ENCODE measurements around the gene NHERF2.

The NHERF2 gene

DNA sequence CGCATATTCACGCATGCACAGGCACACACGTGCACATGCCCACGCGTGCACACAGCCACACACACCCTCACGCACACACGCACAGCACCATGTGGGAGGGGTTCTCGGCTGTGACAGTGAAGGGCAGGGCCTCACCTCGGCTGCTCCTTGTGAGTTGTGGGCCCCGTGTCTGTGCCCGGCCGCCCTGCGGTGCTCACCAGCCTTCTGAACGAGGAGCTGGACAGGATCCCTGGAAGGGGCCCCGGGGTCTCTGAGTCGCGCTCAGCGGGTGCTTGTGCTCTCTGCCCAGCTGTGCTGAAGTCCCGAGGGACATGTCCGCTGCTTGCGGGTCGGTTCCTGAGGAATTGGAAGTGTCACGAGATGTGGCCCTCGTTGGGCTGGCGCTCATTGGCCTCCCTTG lies 37.2 kb downstream of the NHERF2 start:
- DNase-seq = no peak

DNA sequence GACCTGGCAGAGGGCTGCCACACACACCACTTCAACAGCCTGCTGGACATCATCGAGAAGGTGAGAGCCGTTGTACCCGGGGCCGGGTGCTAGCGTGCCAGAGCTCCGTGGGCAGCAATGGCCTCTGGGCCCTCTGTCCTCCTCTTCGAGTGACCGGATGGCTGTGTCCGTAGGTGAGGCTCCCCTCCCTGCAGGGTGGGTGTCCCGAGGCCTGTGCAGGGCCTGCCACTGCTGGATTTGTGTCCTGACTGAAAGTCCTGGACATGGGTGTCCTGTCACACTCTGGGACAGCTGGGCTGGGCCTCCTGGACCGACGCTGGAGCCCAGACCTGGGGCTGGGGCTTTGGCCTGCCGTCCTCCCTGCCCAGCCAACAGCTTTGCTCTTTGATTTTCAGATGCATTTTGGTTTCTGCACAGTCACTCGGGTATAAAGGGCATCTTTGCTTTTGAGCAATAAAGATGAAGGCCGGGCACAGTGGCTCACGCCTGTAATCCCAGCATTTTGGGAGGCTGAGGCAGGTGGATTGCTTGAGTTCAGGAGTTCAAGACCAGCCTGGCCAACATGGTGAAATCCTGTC lies 37.8 kb downstream of the NHERF2 start:
- DNase-seq = no peak

DNA sequence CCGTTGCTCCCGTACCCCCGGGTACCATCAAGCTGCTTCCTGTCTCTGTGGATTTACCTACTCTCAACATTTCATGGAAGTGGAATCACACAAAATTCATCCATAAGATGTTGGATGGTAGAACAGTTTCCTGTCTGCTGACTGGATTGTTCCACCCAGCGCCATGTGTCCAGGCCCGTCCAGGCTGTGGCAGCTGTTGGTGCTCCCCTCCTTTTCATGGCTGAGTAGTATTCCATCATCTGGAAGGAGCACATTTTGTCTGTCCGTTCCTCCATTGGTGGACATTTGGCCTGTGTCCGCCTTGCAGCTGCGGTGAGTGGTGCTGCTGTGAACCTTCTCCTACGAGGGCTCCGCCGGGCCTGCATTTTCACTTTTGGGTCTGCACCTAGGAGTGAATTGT lies 39.4 kb downstream of the NHERF2 start:
- no peak for DNase-seq

DNA sequence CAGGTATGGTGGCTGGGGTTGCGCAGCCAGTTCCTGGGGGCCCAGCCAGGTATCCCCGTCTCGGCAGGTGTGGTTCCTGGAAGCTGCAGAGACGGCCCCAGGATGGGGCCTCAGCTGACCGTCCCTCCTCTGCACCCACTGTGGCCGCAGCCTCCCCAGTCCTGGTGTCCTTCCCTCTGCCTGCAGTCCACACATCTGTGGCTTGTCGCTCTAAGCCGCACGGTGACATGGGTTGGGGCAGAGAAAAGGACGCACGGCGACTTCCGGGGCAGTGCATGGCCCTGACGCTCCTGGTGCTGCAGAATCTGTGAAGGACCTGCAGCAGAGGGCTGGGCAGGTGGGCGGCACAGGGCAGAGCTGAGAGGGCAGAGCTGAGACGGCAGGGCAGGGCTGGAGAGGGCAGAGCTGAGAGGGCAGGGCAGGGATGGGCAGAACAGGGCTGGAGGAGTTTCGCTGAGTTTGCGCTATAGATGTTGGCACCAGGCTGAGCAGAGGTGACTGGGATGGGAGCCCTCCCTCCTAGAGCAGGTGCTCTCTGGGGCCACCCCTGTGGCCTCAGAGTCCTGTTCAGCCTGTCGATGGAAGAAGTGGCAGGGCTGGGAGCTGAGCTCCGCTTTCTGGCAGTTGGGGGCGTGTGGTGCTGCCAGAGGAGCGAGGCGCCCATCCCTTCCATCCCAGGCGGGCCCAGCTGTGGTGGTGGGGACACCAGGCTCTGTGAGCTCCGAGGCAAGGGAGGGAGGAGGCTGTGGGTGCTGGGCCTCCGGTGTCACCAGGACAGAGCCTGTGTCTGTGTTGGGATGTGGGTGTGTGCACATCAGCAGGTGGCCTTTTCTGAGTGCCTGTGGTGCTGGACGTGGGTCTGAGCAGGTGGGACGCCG lies 44.1 kb downstream of the NHERF2 start:
- DNase-seq = no peak

DNA sequence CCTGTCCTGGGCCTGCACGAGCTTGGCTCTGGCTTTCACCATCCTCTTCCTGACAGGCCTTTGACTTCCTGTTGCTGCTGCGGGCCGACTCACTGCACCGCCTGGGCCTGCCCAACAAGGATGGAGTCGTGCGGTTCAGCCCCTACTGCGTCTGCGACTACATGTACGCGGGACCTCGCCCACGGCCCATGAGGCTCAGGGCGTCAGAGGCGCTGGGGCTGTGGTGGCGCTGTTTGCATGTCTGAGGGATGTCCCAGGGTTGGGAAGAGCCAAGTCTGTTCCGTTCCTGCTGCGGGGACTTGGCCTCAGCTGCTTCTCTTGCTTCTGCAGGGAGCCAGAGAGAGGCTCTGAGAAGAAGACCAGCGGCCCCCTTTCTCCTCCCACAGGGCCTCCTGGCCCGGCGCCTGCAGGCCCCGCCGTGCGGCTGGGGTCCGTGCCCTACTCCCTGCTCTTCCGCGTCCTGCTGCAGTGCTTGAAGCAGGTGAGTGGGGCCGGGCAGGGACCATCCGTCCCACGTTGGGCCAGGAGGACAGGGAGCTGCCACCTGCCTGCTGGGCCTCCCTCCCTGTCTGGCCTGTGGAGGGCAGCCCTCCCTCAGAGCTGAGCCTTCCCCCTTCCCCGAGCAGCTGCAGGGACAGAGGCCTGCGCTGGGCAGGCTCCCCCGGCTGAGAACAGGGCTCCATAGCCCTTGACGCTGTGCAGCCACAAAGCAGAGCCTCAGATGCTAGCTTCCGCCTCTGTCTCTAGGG lies 44.9 kb downstream of the NHERF2 start:
- no peak for DNase-seq

DNA sequence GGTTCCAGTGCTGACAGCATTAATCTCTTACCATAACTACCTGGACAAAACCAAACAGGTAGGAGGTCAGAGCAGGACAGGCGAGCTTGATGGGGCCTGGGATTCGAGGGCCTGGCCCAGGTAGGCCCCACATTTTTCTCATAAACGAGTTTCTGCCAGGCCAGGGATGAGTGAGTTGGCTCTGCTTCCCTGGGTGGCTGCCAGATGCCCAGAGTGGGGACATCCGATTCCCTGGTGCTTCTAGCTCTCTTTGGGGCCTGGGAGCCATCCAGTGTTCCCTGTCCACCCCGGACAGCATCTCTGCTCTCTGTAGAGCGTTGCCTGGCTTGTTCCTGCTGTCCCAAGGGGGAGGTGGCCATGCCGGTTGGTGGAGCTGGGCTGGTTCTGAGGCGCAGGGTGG lies 46.2 kb downstream of the NHERF2 start:
- no peak for DNase-seq

DNA sequence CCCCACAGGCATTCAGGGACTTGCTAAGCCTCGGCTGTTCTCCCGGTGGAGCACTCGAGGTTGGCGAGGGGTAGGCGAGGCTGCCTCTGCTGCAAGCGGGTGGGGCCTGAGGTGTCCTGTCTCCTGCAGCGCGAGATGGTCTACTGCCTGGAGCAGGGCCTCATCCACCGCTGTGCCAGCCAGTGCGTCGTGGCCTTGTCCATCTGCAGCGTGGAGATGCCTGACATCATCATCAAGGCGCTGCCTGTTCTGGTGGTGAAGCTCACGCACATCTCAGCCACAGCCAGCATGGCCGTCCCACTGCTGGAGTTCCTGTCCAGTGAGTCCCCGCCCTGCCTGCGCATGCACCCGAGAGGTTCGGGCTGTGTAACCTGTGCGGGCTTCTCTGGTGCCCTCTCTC lies 47.4 kb downstream of the NHERF2 start:
- DNase-seq = no peak

DNA sequence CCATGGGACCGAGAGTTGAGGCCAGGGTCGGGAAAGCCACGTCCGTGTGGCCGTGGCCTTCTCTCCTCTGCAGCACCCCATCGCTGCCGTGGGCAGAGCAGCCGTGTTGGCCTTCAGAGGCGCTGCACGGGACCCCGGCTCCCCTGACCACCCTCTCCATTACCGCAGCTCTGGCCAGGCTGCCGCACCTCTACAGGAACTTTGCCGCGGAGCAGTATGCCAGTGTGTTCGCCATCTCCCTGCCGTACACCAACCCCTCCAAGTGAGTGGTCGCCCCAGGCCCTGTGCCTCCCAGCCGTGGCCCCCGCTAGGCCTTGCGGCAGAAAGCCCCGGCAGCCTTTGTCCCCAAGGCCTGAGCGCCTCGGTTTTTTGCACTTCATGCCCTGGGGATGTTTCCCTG lies 48.9 kb downstream of the NHERF2 start:
- DNase-seq = no peak

DNA sequence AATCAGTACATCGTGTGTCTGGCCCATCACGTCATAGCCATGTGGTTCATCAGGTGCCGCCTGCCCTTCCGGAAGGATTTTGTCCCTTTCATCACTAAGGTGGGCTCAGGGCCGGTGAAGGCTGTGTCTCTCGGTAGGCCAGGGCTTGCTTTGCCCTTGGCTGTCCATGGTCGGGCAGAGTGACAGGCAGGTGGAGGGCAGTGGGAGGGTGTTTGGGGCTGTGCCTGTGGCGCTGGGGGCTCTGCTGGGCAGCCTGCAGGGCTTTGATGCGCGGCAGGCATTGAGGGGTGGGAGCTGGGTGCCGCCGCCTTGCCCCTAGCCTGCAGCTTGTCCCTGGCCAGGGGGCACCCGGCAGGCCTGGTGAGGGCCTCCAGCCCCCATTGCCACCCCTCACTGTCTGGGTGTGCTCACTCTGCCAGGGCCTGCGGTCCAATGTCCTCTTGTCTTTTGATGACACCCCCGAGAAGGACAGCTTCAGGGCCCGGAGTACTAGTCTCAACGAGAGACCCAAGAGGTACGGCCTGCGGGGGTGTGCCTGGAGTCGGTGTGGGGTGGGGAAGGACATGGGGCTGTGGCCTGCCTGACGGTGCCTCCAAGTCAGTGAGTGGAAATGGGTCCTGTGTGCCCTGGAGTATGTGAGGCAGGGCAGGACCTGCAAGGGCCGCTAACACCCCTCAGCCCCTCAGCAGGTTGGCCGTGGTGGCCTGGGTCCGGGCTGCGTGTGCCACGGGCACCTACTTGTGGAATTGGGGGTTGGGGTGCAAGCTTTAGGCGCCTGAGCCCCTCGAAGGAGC lies 49.6 kb downstream of the NHERF2 start:
- DNase-seq = no peak

DNA sequence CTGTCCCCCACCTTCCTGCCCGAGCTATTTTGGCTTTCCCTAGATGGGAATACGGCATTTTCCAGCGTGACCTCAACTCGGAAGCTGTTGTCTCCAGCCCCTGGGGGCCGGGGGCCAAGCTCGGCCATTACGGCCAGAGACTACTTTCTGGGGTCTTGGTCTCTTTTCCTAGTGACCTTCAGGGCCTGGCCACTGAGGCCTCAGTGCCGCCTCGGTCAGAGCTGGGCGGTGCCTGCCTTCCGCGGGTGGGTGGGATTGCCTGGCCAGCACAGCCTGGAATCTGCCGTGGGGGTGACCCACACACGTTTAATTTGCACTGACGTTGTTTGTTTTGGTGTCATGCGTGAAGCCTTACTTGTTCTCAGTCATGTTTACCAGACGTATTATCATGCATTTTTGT lies 50.3 kb downstream of the NHERF2 start:
- DNase-seq = no peak

DNA sequence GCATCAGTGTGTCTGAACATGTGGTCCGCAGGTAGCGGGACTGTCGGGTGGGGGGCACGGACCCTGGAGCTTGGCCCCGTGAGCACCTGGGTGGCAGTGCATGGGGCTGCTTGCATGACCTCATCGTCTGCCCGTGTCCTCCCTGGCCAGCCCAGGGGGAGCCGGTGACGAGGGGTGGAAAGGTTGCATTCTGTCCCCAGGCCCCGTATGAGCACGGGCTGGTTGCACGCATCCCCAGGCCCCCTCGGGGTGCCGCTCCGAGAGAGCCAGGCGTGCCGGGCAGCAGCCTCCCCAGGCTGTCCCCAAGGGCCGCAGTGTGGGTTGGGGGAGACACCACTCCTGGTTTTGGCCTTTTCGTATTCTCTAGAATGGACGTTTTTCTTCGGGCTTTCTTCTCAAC lies 51.0 kb downstream of the NHERF2 start:
- no peak for DNase-seq

DNA sequence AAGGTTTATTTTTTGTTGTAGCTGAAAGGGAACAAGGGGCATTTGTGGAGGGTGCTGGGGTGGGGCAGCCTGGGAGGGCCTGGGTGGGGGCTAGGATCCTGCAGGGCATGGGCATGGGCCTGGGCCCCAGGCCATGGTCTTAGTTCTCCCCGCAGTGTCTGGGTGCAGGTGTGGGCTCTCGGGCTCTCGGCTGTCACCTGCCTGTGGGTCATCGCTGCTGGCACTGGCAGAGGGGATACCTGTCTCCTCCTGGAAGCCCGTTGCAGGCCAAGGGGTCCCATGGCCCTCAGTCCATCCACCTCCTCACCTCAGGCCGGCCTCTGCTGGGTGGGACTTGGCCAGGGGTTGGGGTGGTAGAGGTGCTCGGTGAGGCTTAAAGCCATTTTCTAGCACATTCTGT lies 51.4 kb downstream of the NHERF2 start:
- no peak for DNase-seq

DNA sequence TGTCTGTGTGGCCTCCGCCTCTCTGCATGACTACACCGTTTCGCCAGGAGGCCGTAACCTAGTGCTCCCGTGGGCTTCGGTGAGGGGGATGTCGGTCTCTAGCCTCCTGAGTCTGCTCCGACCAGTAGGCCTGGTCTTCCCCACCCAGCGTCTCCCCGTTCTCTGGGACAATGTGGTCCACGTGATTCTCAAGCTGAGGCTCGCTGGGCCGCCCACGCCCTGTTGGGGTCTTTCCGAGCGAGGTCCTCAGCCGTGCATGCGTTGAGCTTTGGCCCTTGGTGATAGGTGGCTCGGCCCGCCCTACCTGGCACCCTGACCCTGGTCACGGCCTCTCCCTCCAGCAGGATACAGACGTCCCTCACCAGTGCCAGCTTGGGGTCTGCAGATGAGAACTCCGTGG lies 52.0 kb downstream of the NHERF2 start:
- DNase-seq = no peak

DNA sequence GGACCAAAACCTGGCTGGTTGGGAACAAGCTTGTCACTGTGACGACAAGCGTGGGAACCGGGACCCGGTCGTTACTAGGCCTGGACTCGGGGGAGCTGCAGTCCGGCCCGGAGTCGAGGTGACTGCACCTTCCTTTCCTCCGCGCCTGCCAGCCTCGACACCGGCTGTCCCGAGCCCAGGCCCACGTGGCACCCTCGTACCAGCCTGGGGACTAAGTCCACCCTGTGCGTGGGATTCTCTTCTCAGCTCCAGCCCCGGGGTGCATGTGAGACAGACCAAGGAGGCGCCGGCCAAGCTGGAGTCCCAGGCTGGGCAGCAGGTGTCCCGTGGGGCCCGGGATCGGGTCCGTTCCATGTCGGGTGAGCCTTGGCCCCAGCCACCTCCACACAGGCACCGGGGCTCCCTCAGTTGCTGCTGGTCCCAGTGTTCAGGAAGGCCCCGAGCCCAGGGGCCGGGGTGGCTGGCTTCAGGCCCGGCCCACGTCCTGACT lies 52.7 kb downstream of the NHERF2 start:
- DNase-seq = no peak

DNA sequence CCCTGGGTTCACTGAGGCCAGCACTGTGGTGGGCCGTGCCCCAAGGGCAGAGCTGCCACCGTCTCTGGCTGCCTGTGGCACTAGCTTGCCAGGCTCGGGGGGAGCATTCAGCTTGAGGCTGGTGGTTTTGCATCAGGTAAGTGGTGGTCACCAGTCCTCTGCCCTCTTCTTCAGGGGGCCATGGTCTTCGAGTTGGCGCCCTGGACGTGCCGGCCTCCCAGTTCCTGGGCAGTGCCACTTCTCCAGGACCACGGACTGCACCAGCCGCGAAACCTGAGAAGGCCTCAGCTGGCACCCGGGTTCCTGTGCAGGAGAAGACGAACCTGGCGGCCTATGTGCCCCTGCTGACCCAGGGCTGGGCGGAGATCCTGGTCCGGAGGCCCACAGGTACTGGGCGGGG lies 53.3 kb downstream of the NHERF2 start:
- DNase-seq = no peak

DNA sequence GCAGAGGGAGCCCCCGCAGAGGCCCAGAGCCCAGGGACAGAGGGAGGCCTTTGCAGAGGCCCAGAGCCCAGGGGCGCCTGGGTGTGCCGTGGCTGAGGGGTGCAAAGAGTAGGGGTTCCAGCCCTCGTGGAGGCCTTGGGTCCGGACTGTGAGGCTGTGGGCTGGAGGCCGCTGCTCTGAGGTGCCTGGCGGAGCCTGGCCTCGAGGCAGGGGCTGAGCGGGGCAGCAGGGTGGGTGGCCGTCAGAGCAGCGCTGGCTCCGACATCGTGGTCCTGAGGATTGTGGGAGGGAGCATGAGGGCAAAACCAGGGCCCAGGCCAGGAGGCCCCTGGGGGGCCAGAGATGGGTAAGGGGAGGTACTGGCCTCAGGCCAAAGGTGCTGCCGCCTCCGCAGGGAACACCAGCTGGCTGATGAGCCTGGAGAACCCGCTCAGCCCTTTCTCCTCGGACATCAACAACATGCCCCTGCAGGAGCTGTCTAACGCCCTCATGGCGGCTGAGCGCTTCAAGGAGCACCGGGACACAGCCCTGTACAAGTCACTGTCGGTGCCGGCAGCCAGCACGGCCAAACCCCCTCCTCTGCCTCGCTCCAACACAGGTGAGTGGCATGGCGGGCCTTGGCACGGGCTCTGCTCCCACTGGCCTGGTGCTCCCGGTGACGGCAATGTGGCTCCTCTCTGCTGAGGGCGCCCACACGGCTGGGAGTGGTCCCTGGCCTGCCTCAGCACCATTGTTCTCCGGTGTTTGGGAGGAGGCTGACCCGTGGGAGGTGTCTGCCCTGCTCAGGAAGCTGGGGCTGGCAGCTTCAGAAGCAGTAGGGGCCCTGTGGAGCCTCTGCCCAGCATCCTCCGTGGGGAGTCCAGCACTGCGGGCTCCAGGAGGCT lies 54.7 kb downstream of the NHERF2 start:
- DNase-seq = no peak

DNA sequence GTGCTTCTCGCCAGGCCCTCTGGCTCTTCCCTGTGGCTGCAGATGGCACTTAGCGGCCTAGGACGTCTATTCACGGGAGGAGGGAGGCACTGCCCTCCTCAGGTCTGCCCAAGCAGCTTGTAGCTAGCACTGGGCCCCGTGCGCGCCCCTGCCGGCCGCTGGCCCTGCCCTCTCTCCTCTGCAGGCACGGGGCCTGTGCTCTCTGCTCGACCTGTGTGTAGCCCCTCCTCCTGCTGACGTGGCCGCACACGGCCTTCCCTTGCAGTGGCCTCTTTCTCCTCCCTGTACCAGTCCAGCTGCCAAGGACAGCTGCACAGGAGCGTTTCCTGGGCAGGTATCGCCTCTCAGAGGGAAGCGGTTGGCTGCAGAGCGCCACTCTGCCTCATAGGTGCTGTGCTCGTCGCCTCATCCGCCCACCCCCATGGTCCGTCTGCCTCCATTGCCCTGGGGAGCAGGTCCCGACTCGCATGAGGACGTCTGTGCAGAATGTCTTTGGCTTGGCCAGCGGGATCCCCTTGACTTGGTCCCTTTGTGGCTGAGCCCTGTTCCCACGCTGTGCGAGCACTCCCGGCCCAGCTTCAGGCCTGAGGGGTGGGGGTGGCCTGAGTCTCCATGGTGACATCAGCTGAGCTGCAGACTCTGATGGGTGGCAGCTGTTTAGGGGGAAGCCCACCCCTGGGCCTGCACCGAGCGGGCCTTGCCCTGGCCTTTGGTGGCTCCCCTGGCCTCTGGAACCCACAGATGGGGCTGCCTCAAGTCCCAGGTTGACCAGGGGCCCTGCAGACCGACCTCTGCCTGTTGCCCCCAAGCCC lies 55.7 kb downstream of the NHERF2 start:
- no peak for DNase-seq

DNA sequence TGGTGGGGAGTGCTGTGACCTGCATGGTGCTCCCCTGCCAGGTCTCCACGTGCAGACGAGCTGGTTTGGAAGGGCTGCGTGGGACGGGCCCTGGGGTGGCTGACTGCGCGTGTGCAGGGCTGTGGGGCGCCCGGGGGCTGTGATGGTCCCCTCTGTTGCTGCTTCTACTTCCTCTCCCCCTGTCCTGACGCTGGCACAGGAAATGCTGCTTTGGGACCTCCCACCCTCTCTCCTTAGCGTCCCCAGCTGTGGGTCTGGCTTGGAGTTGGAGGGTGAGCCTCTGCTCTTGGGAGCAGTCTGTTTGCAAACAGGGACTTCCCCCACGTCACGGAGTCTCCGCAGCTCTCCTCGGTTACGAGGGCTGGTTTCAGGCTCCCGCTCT lies 56.3 kb downstream of the NHERF2 start:
- no peak for DNase-seq

DNA sequence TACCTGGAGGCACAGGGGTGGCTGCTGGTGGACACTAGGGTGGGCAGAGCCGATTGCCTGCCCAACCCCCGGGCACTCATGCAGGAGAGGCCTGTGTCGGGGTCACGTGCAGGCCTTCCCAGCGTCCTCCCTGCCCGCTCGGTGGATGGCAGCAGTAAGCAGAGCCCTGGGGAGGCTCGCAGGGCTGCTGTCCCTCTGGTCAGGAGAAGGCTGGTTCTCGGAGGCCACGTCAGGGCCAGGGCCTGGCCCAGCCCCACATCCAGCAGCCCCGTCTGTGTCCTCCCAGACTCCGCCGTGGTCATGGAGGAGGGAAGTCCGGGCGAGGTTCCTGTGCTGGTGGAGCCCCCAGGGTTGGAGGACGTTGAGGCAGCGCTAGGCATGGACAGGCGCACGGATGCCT lies 56.7 kb downstream of the NHERF2 start:
- DNase-seq = no peak

DNA sequence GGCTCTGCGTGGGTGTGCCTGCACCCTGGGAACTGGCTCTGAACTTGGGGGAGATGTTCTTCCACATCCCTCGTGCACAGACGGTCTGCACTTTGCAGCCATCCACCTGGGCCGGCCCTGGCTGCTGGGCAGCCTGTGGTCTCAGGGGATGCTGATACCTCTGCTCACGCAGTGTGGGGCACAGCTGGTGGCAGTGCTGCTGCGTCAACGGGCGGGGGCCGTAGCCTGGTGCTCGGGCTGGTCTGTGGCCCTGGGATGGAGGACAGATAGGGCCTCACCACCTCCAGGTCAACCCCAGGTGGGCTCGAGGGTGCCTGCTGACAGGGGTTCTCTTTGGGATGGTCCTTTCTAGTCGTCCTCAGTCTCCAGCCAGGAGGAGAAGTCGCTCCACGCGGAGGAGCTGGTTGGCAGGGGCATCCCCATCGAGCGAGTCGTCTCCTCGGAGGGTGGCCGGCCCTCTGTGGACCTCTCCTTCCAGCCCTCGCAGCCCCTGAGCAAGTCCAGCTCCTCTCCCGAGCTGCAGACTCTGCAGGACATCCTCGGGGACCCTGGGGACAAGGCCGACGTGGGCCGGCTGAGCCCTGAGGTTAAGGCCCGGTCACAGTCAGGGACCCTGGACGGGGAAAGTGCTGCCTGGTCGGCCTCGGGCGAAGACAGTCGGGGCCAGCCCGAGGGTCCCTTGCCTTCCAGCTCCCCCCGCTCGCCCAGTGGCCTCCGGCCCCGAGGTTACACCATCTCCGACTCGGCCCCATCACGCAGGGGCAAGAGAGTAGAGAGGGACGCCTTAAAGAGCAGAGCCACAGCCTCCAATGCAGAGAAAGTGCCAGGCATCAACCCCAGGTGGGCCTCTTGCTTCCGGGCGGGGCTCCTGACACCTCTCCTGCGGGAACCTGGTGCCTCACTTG lies 57.4 kb downstream of the NHERF2 start:
- no peak for DNase-seq

All from activated CD8-positive, alpha-beta memory T cell treated with anti-CD3 and anti-CD28 coated beads for 24 hours (primary cell).